Measurements from ENCODE around the gene C12orf50. TPM values are rescaled to one million over a fixed set of nuclear protein-coding genes. Genes with fewer than 3 reads are reported as not detected.

C12orf50 gene
- total RNA-seq, 1 donor from 2014 or later = not detected

Other genes with a start within 250 kb of the C12orf50 start
- 11.8 TPM for gene CEP290, start 112.7 kb upstream of the C12orf50 start, total RNA-seq
- gene TMTC3, start 112.9 kb upstream of the C12orf50 start, total RNA-seq = 23.5 TPM